ENCODE results near the gene JPT1. TPM values are rescaled to one million over a fixed set of nuclear protein-coding genes. Genes with fewer than 3 reads are reported as not detected.

JPT1 gene
- total RNA-seq, 4 donors from 2014 or later: 13.5 to 53.4 (median 32.4) TPM

GRCh38 chr17:75109046-75109406, 45.3 kb downstream of the JPT1 start:
- Histone ChIP-seq H3K4me1 (peaks cover 0 to 36% (median 18%) of the 10 kb centered on the region in 4 donors), H3K36me3 (peaks cover 0 to 19% (median 0%) of the 10 kb centered on the region in 3 donors), H3K9me3 (no peaks in the 10 kb centered on the region), H3K4me3 (peak overlapping the region; percentile 52 to 97 (median 81)), H3K27ac (no peak overlapping the region), H3K27me3 (no peaks in the 10 kb centered on the region)
- 7 to 9% methylated on average over 12 to 20 of the region's 22 CpGs for WGBS, 2 donors
- TF ChIP-seq POLR2A (IDR thresholded peaks at IDR 0.05) (no peak), EP300 (IDR thresholded peaks at IDR 0.05) (no peak), CTCF (IDR thresholded peaks at IDR 0.05) (no peak)
- no peak for DNase-seq (ENCODE audit: low spot score in 2 of 2)

GRCh38 chr17:75108193-75108592, 46.1 kb downstream of the JPT1 start:
- no peak for DNase-seq (ENCODE audit: low spot score in 2 of 2)
- peaks cover 0 to 30% (median 16%) of the 10 kb centered on the region in 4 donors for H3K4me1 ChIP-seq
- no peak overlapping the region for H3K27ac ChIP-seq
- no peak overlapping the region for H3K4me3 ChIP-seq
- 83 to 84% methylated on average over 2 of the region's 2 CpGs for WGBS, 2 donors
- H3K36me3 ChIP-seq: peaks cover 0 to 22% (median 0%) of the 10 kb centered on the region in 3 donors
- no peak for TF ChIP-seq EP300 (IDR thresholded peaks at IDR 0.05)
- TF ChIP-seq CTCF (IDR thresholded peaks at IDR 0.05): no peak
- TF ChIP-seq POLR2A (IDR thresholded peaks at IDR 0.05): no peak
- no peaks in the 10 kb centered on the region for H3K27me3 ChIP-seq
- H3K9me3 ChIP-seq: no peaks in the 10 kb centered on the region

- WGBS, 2 donors: 67 to 68% methylated on average over 20 of the region's 20 CpGs
- no peak for DNase-seq (ENCODE audit: low spot score in 2 of 2)
- Histone ChIP-seq H3K4me3 (no peak overlapping the region), H3K4me1 (peaks cover 0 to 11% (median 7%) of the 10 kb centered on the region in 4 donors), H3K27ac (no peak overlapping the region), H3K27me3 (no peaks in the 10 kb centered on the region), H3K36me3 (peaks cover 0 to 21% (median 0%) of the 10 kb centered on the region in 3 donors), H3K9me3 (no peaks in the 10 kb centered on the region)
- TF ChIP-seq POLR2A (IDR thresholded peaks at IDR 0.05): no peak
- TF ChIP-seq CTCF (IDR thresholded peaks at IDR 0.05): peak; percentile 42 to 65 (median 62)
- TF ChIP-seq EP300 (IDR thresholded peaks at IDR 0.05): peak in 1 of 2 donors; percentile 20
These were observed 48.9 kb downstream of the JPT1 start for GRCh38 chr17:75105126-75106080.

GRCh38 chr17:75103601-75104554, 50.4 kb downstream of the JPT1 start:
- peaks cover 0 to 2% (median 1%) of the 10 kb centered on the region in 4 donors for H3K4me1 ChIP-seq
- H3K27ac ChIP-seq: no peak overlapping the region
- no peaks in the 10 kb centered on the region for H3K27me3 ChIP-seq
- no peaks in the 10 kb centered on the region for H3K9me3 ChIP-seq
- no peak for DNase-seq (ENCODE audit: low spot score in 2 of 2)
- WGBS, 2 donors: 83 to 88% methylated on average over 14 of the region's 14 CpGs
- H3K4me3 ChIP-seq: no peak overlapping the region
- TF ChIP-seq POLR2A (IDR thresholded peaks at IDR 0.05) (no peak), CTCF (IDR thresholded peaks at IDR 0.05) (no peak), EP300 (IDR thresholded peaks at IDR 0.05) (no peak)
- peaks cover 0 to 34% (median 0%) of the 10 kb centered on the region in 3 donors for H3K36me3 ChIP-seq
